ENCODE data around the gene VAV2. TPM values are rescaled to one million over a fixed set of nuclear protein-coding genes. Genes with fewer than 3 reads are reported as not detected.

The VAV2 gene
- total RNA-seq, 1 donor from 2014 or later = 12.8 TPM

GRCh38 chr9:133782157-133783130 is 209.7 kb downstream of the VAV2 start:
- DNase-seq (ENCODE audit: low spot score) = peak; percentile 71

GRCh38 chr9:133781828-133782135 is 210.3 kb downstream of the VAV2 start:
- no peak for DNase-seq (ENCODE audit: low spot score)

- no peak for DNase-seq (ENCODE audit: low spot score)
Measured at GRCh38 chr9:133780962-133781827, 210.9 kb downstream of the VAV2 start.

GRCh38 chr9:133780404-133780945 is 211.6 kb downstream of the VAV2 start:
- no peak for DNase-seq (ENCODE audit: low spot score)

GRCh38 chr9:133779516-133780403 is 212.4 kb downstream of the VAV2 start:
- no peak for DNase-seq (ENCODE audit: low spot score)

GRCh38 chr9:133779081-133779480 is 213.0 kb downstream of the VAV2 start:
- DNase-seq (ENCODE audit: low spot score) = no peak

GRCh38 chr9:133778336-133779013 is 213.6 kb downstream of the VAV2 start:
- DNase-seq (ENCODE audit: low spot score) = no peak

- DNase-seq (ENCODE audit: low spot score) = no peak
Measured at GRCh38 chr9:133777871-133778270, 214.3 kb downstream of the VAV2 start.

- no peak for DNase-seq (ENCODE audit: low spot score)
Measured at GRCh38 chr9:133777068-133777791, 214.9 kb downstream of the VAV2 start.

GRCh38 chr9:133775951-133776905 is 215.9 kb downstream of the VAV2 start:
- no peak for DNase-seq (ENCODE audit: low spot score)

GRCh38 chr9:133775291-133775690 is 216.8 kb downstream of the VAV2 start:
- DNase-seq (ENCODE audit: low spot score) = no peak

GRCh38 chr9:133774799-133775198 is 217.3 kb downstream of the VAV2 start:
- DNase-seq (ENCODE audit: low spot score) = no peak

- DNase-seq (ENCODE audit: low spot score) = no peak
Measured at GRCh38 chr9:133773889-133774655, 218.1 kb downstream of the VAV2 start.

- DNase-seq (ENCODE audit: low spot score) = no peak
Measured at GRCh38 chr9:133772581-133772980, 219.5 kb downstream of the VAV2 start.

- DNase-seq (ENCODE audit: low spot score) = no peak
Measured at GRCh38 chr9:133771486-133772482, 220.3 kb downstream of the VAV2 start.

- no peak for DNase-seq (ENCODE audit: low spot score)
Measured at GRCh38 chr9:133770076-133770777, 221.9 kb downstream of the VAV2 start.
